Keratinocyte (primary cell): ENCODE results near the gene SDK1.

ENCODE experiments used
- CTCF ChIP-seq, 3 experiments: IDR thresholded peaks in 1 of 3; conservative IDR thresholded peaks in 1 of 3; optimal IDR thresholded peaks in 1 of 3; 2 replicates in 2 of 3; 3 replicates in 1 of 3; pipeline versions ENCODE3 to v1.5.1; 2011; ENCODE audit warnings: low read length in 3 of 3, mild to moderate bottlenecking in 3 of 3, moderate library complexity in 2 of 3, control low read depth in 1 of 3, inconsistent platforms in 1 of 3; ENCODE audit not compliant: insufficient read depth in 2 of 3; ENCODE audit errors: extremely low read depth in 1 of 3
- EZH2 ChIP-seq: IDR thresholded peaks from one replicate; pipeline ENCODE4 v1.6.1; 2012; ENCODE audit warnings: inconsistent platforms, mild to moderate bottlenecking, low read length, moderate library complexity

- TF ChIP-seq CTCF (optimal IDR thresholded peaks at IDR 0.05 in 1 of 3, IDR thresholded peaks at IDR 0.05 in 1 of 3, conservative IDR thresholded peaks at IDR 0.05 in 1 of 3; ENCODE audit: extremely low read depth in 1 of 3, insufficient read depth in 2 of 3, low read length in 3 of 3) (no peak), EZH2 (no peak)
Observed at GRCh38 chr7:4025210-4025609, 724.2 kb downstream of the SDK1 start.
